Loucy (cell line): Measurements from ENCODE around the gene TEAD1.

ENCODE experiments used
- H2AFZ ChIP-seq: fragments of 200-600 bp; sonication (generic); 2 replicates; pipeline ENCODE4 v1.6.0; 2016; ENCODE audit warnings: antibody characterized with exemption, mild to moderate bottlenecking, low read length, moderate library complexity
- H3F3A ChIP-seq: fragments of 200-600 bp; 2 replicates; pipeline ENCODE4 v1.6.0; 2016; ENCODE audit warnings: antibody characterized with exemption, low read depth, mild to moderate bottlenecking
- H3K27me3 ChIP-seq: fragments of 200-600 bp; sonication (generic); 2 replicates; pipeline ENCODE4 v1.6.1; 2014; ENCODE audit warnings: low read length, mild to moderate bottlenecking; ENCODE audit not compliant: insufficient read depth, poor library complexity, severe bottlenecking
- H3K36me3 ChIP-seq: fragments of 200-600 bp; sonication (generic); 2 replicates; pipeline ENCODE4 v1.6.1; 2016; ENCODE audit warnings: low read length; ENCODE audit not compliant: insufficient read depth
- H3K4me1 ChIP-seq: fragments of 200-600 bp; sonication (generic); 2 replicates; pipeline ENCODE4 v1.5.1; 2014; ENCODE audit warnings: low read length, mild to moderate bottlenecking; ENCODE audit not compliant: insufficient read depth, poor library complexity, severe bottlenecking
- H3K4me2 ChIP-seq: fragments of 200-600 bp; sonication (generic); 2 replicates; pipeline ENCODE4 v1.6.0; 2014; ENCODE audit warnings: antibody characterized with exemption, low read length, low read depth, mild to moderate bottlenecking; ENCODE audit not compliant: poor library complexity, severe bottlenecking
- H3K4me3 ChIP-seq: fragments of 200-600 bp; sonication (generic); 2 replicates; pipeline ENCODE4 v1.5.1; 2014; ENCODE audit warnings: low read length, mild to moderate bottlenecking, mixed read lengths; ENCODE audit not compliant: poor library complexity, severe bottlenecking
- H3K79me2 ChIP-seq: fragments of 200-600 bp; sonication (generic); 2 replicates; pipeline ENCODE4 v1.6.1; 2014; ENCODE audit warnings: low read length; ENCODE audit not compliant: insufficient read depth
- H3K9ac ChIP-seq: fragments of 200-600 bp; sonication (generic); 2 replicates; pipeline ENCODE4 v1.6.0; 2014; ENCODE audit warnings: mild to moderate bottlenecking, low read depth, low read length, moderate library complexity; ENCODE audit not compliant: poor library complexity, severe bottlenecking
- H3K9me2 ChIP-seq: fragments of 200-600 bp; sonication (generic); replicated peaks from 2 replicates; pipeline ENCODE4 v1.6.1; 2016; ENCODE audit warnings: low read depth, low read length, mixed read lengths
- H3K9me3 ChIP-seq: fragments of 200-600 bp; sonication (generic); 2 replicates; pipeline ENCODE4 v1.6.1; 2014; ENCODE audit warnings: mild to moderate bottlenecking, antibody characterized with exemption, low read length, low read depth; ENCODE audit not compliant: insufficient read depth
- H4K20me1 ChIP-seq: fragments of 200-600 bp; sonication (generic); 2 replicates; pipeline ENCODE4 v1.6.0; 2014; ENCODE audit warnings: antibody characterized with exemption, low read length, mild to moderate bottlenecking; ENCODE audit not compliant: insufficient read depth, poor library complexity, severe bottlenecking
- CTCF ChIP-seq: fragments of 200-600 bp; sonication (generic); conservative IDR thresholded peaks from 2 replicates; pipeline ENCODE4 v1.5.1; 2014; ENCODE audit warnings: mild to moderate bottlenecking, antibody characterized with exemption, low read length
- EZH2phosphoT487 ChIP-seq: fragments of 200-600 bp; IDR thresholded peaks from 2 replicates; pipeline ENCODE4 v1.6.1; 2018; ENCODE audit warnings: antibody characterized with exemption, mild to moderate bottlenecking, moderate library complexity, borderline replicate concordance

The TEAD1 gene

GRCh38 chr11:12889243-12889642 lies 215.0 kb downstream of the TEAD1 start:
- H3K79me2 ChIP-seq = no peaks in the 10 kb centered on the region
- H3K36me3 ChIP-seq = no peaks in the 10 kb centered on the region
- no peaks in the 10 kb centered on the region for H3F3A ChIP-seq

GRCh38 chr11:12890476-12890875 lies 216.3 kb downstream of the TEAD1 start:
- Histone ChIP-seq H3F3A (no peaks in the 10 kb centered on the region), H3K9ac (no peak overlapping the region), H3K27me3 (no peaks in the 10 kb centered on the region), H2AFZ (no peak overlapping the region), H3K9me2 (no peaks in the 10 kb centered on the region), H3K79me2 (no peaks in the 10 kb centered on the region), H3K4me1 (no peaks in the 10 kb centered on the region), H4K20me1 (no peaks in the 10 kb centered on the region), H3K36me3 (no peaks in the 10 kb centered on the region), H3K4me2 (no peak overlapping the region), H3K9me3 (no peaks in the 10 kb centered on the region), H3K4me3 (no peak overlapping the region)
- no peak for TF ChIP-seq EZH2phosphoT487
- TF ChIP-seq CTCF = no peak

More at GRCh38 chr11:12889243-12889642, 215.0 kb downstream of the TEAD1 start:
- H3K9ac ChIP-seq = no peak overlapping the region
- no peak overlapping the region for H3K4me3 ChIP-seq
- H3K4me1 ChIP-seq = no peaks in the 10 kb centered on the region
- H3K9me2 ChIP-seq = no peaks in the 10 kb centered on the region
- no peak overlapping the region for H2AFZ ChIP-seq
- no peak for TF ChIP-seq CTCF
- H3K9me3 ChIP-seq = no peaks in the 10 kb centered on the region
- no peak overlapping the region for H3K4me2 ChIP-seq
- H3K27me3 ChIP-seq = no peaks in the 10 kb centered on the region
- no peaks in the 10 kb centered on the region for H4K20me1 ChIP-seq

DNA sequence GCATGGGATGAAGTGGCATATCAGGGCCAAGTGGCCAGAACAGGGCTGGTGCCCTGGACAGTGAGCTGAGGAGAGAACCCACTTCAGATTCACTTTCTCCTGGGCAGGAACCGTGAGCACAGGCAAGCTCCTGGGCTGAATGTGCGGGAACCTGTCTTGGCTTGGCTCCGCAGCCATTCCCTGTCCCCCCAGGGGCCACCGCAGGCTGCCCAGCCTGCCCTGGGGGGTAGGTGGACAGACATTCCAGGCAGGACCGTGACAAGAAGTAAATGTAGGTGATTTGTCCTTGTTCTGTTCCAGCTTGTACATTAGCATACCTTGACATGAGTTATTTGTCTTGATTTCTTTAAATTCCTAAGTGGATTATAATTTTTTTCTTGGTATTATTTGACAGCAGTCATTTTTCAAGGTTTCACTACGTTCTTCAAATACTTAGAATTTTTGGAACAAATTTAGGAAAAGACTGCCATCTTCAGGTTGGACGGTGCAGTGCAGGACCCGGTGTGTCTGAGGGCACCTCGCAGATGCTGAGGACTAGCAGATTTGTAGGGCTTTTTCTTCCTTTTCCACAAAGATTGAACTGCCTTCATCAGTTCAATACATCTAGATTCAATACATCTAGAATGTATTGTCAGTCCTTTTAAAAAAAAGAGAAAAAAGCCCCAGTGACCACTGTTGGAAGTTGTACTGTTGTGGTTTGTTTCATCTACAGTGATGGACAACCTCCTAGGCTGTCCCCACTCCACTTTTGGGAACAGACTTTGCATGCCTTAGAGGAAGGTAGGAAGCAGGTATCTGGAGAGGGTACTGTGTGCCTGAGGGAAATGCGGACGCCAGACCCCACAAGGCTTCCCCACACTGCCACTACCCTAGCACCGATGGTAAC lies 219.8 kb downstream of the TEAD1 start:
- H3F3A ChIP-seq = no peaks in the 10 kb centered on the region
- no peaks in the 10 kb centered on the region for H3K79me2 ChIP-seq
- no peaks in the 10 kb centered on the region for H3K9me3 ChIP-seq
- H4K20me1 ChIP-seq = no peaks in the 10 kb centered on the region
- no peak overlapping the region for H3K4me3 ChIP-seq
- H3K4me1 ChIP-seq = no peaks in the 10 kb centered on the region
- H3K9ac ChIP-seq = no peak overlapping the region
- peak; percentile 89 for TF ChIP-seq CTCF
- no peak for TF ChIP-seq EZH2phosphoT487
- no peaks in the 10 kb centered on the region for H3K9me2 ChIP-seq
- H3K27me3 ChIP-seq = no peaks in the 10 kb centered on the region
- no peaks in the 10 kb centered on the region for H3K36me3 ChIP-seq
- H3K4me2 ChIP-seq = no peak overlapping the region
- H2AFZ ChIP-seq = no peak overlapping the region
